HG02642 (cell line): ENCODE results near the gene XPC.

Source experiments
- ATAC-seq: cut with Tn5 transposase; IDR thresholded peaks from one replicate; pipeline ENCODE4 v1.9.1; 2021; ENCODE audit warnings: mild to moderate bottlenecking; ENCODE audit not compliant: unreplicated experiment, poor library complexity

XPC gene

DNA sequence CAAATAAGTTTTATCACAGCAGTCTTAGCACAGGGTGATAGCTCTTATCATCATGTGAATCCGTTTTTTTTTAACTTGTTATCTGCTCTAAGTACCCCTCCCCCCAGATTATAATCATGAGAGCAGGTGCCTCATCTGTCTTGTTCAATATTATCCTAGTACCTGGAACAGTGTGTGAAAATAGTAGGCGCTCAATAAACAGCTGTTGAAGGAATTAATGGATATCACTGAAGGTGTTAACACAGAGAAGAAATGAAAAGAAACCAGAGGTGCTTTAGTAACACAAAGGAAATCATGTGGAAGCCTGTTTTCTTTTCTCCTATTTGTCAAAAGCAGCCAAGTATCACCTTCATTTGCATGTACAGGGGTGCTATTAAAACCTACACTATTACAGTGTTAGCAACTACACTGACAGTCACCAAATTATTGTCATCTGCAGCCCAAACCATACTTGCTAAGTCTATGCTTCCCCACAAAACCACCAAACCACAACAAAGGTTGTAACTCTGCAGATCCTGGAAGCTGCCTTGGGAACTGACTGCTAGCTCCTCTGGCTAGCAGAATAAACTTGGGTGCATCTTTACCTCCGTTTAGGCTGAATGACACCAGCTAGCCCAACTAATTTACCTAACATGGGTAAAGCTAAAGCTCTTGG, 2.9 kb downstream of the XPC start:
- ATAC-seq = peak; percentile 19

DNA sequence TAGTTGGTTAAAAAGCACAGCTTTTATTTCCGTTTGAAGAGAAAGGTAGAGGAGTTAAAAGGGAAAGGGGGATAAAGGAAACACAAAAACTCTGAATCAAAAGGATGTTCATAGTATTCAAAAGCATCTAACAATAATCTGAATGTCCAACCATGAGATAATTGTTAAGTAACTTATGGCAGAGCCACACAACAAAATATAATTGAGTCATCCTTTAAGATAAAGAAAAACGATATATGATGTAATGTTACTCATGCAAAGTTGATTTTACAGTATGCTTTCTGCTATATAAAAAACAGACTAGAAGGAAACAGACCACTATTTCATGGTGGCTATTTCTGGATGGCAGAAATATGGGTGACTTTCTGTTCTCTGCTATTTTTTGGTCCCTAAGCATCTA, 3.9 kb downstream of the XPC start:
- no peak for ATAC-seq

GRCh38 chr3:14172496-14172895, 5.9 kb downstream of the XPC start:
- no peak for ATAC-seq

GRCh38 chr3:14170531-14171159, 7.8 kb downstream of the XPC start:
- ATAC-seq = no peak

DNA sequence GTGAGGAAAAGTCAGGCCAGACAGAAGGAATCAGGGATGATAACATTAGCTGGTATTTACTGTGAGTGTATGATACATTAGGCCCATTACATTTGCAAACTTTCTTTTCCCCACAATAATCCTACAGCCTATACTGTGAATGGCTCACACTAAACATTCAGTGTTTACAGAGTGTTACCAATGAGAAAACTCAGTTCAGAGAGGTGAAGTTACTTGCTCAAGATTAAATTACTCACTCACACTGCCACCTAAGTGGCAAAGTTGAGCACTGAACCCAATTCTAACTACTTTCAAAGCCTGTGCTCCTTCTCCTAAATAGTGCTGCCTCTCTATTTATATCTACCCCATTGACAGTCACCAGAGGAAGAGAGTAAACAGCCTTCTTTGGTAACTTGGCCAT, 8.5 kb downstream of the XPC start:
- no peak for ATAC-seq

GRCh38 chr3:14169435-14169834, 9.0 kb downstream of the XPC start:
- ATAC-seq = no peak

- ATAC-seq = no peak
Measured at GRCh38 chr3:14166877-14167603, 11.4 kb downstream of the XPC start.

DNA sequence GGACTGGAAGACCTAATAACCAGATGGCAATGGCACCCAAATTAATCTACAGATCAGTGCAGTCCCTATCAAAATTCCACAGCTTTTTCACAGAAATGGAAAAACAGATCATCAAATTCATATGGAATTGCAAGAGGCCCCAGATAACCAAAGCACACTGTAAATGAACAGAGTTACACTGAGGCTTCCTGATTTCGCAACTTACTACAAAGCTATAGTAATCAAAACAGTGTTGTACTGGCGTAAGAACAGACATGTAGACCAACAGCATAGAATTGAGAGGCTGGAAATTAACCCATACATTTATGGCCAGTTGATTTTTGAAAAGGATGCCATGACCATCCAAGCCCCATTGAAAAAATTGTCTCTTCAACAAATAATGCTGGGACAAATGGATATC, 16.2 kb downstream of the XPC start:
- no peak for ATAC-seq

GRCh38 chr3:14161282-14161681, 17.1 kb downstream of the XPC start:
- ATAC-seq = no peak

DNA sequence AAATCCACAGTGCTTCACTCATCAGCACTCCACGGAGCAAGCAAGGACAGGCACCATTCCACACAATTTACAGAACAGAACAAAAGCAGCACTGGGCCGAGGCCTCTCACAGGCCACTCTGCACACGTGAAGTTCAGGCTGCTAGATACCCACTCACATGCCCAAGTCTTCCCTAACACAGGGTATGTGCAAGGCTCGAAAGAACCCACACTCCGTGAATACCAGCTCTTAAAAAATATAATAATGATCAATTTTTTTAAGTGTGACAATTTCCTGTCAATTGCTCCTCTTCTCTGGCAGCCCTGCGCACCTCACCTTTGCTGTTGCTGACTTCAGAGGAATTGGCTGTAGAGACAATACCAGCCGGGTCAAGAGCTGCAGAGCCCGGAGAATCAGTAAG, 19.0 kb downstream of the XPC start:
- ATAC-seq = no peak

DNA sequence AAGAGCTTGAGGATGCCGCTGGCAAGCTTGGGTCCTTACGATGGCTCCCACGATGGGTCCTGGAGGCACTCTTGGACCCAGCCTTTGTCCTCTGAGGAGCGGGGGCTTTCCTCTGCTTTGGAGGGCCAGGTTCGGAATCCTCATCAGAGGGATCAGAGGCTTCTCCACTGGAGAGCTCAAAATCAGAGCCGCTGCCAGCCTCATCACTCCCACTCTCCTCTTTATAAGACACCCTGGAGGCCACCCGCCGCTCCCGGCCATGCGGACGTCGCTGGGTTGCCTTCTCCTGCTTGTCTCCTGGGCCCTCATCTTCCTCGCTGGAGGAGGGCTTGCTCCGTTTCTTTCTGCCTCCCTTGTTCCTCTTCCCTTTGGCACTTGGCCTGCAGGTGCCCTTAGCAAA, 20.0 kb downstream of the XPC start:
- no peak for ATAC-seq

DNA sequence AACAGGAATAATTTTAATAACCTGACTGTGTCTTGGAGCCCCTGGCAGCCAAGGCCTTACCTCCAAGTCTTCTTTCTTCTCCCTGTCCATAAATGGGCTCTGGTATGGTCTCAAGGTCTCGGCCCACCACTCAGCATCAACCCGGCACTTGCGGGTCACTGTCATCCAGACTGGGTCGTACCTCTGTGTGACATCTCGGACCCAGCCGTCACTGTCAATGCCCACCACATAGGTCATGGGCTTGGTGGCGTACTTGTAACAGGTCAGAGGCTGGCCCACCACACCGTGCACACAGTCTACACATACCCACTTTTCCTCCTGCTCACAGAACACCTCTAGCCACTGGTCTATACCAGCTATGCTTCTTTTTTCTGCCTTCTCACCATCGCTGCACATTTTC, 20.4 kb downstream of the XPC start:
- no peak for ATAC-seq

GRCh38 chr3:14156843-14157561, 21.4 kb downstream of the XPC start:
- ATAC-seq = no peak

DNA sequence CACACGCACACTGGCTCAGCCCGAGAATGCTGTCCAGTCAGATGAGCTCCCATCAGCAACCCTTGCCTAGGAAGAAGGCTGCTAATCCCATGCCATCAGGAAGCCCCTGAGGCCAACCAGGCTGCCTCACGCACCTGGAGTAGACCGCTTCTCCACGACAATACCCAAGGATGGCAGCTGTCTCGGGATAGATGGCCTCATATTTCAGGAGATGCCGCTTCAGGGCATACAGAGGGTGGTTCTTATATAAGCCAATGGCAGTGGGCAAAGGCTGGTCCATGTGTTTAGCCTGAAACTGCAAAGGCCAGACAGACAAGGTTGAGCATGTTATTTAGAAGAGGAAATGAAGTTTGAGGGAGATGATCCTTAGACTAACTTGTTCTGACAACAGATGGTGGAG, 22.2 kb downstream of the XPC start:
- ATAC-seq = no peak

DNA sequence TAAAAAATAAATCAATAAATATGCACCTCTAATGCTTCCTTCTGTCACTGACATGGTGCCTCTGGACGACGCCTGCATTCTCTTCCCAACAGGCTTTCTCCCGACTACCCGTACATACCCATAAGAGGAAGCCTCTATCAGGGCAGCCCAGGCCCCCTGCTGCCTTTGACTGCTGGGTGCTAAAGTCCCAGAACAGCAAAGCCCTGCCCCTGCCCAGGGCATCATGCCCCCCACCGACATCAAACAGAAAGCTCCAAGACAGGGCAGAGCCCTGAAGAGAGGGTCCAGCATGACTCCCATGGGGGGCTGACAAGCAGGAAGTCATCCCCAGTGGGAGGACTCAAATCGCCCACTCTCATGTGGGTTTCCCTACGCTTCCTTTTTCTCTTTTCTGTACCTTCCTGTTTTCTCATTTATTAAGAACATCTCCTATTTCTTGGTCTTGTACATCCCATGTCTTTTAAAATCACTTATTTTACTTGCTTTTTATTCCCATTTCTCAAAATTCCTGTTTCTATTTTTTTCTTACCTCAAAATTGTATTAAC, 23.4 kb downstream of the XPC start:
- ATAC-seq = no peak

DNA sequence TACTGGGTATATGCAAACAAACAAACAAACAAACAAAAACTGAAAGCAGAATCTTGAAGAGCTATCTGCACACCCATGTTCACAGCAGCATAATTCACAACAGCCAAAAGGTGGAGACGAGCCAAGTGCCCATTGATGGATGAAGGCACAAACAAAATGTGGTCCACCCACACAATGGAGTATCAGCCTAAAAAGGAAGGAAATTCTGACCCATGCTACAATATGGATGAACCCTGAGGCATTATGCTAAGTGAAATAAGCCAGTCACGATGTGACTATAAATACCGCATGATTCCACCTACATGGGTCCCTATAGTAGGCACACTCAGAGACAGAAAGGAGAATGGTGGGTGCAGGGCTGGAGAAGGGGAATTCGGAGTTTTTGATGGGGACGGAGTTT, 24.1 kb downstream of the XPC start:
- ATAC-seq = no peak

DNA sequence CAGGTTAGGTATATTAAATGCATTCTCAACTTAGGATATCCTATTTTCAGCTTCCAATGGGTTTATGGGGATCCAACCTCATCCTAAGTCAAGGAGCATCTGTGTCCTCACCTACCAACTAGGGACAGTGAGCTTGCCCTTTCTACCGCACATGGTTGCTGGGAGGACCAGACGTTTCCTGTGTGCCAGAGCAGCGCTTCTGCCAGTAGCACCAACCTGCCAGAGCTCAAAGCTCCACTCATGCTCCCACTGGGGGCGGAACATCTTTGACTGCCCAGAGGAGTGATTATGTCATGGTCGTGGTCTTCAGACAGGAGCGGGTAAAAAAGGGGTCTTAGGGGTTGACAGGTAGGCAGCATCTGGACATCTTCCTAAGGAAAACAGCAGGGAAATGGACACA, 24.7 kb downstream of the XPC start:
- ATAC-seq = no peak

GRCh38 chr3:14152963-14153355, 25.4 kb downstream of the XPC start:
- no peak for ATAC-seq

DNA sequence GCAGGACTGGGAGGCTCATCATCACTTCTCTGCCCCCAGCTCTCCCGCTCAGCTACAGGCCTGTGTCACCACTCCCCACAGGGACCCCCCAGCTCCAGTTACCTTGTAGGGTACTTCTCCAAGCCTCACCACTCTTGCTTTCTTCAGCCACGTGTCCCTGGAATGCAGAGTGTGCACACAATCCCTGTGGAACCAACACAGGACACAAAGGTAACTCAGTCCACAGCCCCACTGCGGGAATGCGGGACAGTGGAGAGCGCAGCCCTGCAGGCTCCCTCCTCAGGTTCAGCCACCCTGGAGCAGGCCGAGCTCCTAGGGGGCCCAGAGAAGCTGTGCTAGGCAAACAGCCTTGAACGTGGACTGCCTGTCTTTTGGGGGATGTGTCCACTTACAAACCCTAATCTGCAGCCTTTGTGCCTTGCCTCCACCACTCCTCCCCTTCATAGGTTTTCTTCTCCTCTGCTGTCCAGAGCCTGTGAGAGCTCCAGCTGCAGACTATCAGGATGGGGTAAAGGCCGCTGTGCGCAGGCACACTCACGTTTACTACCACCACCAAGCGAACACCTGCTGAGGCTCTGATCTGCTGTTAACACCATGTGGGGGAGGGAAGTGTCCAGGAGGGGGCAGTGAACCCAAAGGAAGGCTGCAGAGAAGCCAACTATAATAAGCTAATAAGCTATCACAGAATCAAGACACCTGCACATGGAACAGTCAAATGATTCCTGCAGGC, 26.0 kb downstream of the XPC start:
- no peak for ATAC-seq

DNA sequence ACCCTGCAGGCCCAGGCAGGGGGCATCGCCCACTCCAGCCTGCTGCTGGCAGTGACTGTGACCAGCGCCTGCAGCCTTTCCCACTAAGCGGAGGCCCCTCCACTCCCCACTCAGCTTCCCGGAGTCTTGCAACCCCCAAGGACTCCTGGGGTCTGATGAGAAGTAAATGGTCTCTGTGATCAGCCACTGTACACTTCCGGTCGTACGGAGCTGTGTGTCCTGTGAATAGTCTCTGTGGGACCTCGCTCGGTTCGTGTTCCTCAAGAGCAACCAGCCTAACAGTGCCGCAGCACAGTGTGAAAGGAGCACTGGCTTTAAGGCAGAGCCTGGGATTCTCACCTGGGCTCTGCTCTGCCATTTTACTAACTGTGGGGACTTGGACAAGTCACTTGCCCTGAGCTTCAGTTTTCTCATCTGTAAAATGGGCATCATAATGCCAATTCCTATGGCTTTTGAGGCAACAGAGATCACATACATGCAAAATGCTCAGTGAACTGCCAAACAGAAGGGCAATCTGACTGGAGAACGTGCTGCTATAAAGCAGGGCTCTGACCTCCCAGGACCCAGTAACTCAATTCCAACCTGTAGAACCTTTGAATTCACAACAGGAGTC, 26.8 kb downstream of the XPC start:
- ATAC-seq = no peak
